GM19043 (cell line): ENCODE results near the gene CHST1.

ENCODE experiments used
- ATAC-seq: cut with Tn5 transposase; IDR thresholded peaks from one replicate; pipeline ENCODE4 v1.9.1; 2021; ENCODE audit warnings: low read depth; ENCODE audit not compliant: unreplicated experiment

CHST1 gene

DNA sequence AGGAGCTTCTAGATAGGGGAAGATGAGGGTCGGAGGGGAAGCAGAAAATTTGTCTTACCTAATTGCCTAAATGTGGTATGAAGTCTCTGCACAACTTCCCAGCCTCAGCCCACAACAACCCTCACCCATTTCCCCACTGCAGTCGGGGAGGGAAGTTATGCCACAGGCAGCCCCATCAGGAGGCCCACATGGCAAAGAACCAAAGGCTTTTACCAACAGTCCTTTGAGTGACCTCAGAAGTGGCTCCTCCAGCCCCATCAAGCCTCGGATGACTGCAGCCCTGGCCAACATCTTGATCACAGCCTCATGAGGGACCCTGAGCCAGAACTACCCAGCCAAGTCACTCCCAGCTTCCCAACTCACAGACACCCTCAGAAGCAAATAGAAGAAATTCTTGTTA lies 54.8 kb downstream of the CHST1 start:
- ATAC-seq, result no peak

DNA sequence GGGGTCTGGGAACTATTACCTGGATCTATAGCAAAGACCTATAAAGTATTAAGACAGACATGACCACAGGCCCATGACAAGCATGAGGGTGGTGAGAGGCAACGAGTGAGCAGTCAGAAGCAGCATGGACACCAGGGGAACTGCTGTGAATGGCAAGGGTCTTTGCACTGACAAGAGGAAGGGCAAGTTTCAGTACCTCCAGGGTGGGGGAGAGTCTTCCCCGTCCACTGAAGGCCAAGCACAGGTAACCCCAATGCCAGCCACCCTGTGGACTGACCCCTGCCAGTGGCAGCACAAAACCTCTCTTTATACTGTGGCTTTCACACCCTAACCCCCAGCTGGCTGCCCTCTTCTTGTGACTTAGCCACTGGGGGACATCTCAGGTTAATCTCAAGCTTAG lies 55.5 kb downstream of the CHST1 start:
- no peak for ATAC-seq

DNA sequence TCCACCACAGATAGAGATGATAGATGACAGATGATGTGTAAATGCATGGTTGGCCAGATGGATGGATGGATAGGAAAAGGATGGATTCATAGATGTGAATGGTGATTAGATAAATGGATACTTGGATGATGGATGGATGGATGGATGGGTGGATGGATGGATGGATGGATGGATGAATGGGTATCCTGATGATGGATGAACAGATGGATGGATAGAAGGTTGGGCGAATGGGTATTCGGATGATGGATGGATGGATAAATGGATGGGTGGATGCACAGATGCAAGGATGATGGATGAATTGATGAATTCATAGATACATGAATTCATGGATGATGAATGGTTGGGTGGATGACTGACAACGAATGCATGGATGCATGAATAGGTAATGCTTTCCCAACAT lies 56.1 kb downstream of the CHST1 start:
- no peak for ATAC-seq

DNA sequence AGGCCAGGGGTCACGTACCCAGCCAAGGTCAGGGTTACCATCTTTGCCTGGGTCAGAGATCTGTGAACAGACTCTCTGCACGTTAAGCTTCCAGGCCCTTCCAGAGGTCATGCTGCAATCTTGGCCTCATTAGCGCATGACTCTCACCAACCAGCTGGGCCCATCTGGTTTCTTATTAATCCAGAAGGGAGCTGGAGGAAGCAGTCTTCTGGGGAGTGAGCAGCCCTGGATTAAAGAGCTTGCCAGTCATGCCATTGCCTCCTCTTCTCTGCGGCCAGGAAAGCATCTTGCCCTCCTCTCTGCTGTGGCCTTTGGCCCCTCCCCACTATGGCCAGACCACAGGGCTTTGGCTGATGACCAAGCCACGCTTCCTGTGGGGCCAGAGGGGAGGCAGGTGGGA lies 57.4 kb downstream of the CHST1 start:
- ATAC-seq, result no peak

DNA sequence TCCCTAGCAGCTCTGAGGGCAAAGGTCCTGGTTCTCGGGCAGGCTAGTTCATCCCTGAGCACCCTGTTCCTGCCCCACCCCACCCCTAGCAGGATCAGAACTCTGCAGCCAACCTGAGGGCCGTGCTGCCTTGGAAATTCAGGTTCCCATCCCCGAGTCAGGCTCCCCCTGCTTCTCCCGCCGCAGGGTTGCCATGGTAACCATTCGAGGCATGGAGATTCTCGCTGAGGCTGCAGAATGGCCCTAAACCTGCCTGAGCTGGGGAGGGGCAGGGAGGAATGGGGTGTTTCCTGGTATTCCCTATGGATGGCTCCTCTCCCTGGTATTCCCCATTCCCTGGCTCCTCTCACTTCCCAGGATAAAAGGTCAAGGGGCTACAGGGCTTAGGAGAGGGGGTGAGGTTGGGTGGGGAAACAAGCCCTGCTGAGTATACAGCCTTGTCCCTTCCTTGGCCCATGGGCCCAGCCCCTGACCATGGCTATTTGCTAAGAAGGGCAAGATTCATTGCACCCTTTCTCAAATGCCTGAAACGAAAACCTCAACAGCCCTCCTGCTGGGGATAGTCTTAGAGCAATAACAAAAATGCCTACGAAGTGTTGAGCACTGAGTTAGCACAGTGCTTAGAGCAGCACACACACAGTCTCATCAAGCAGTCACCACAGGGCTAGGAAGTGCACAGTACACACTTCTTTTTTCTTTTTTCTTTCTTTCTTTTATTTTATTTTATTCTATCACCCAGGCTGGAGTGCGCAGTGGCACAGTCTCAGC lies 58.7 kb downstream of the CHST1 start:
- ATAC-seq, result no peak

DNA sequence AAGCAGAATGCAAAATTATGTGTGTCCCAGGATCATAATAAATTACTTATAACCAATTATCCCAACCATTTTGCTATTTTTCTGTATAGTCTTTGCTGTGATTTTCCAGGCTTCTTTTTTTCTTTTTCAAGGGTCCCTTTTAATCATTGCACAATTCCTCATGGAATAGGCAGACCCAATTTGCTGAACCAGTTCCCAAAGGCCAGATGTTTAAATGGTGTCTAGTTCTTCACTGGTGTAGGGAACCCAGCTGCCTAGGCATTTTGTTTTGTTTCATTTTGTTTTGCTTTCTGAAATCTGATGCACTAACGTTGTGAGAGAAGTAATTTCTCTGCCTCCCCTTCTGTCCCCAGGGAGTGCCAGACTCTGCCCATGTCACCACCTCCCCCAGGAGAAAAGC lies 60.4 kb downstream of the CHST1 start:
- no peak for ATAC-seq

DNA sequence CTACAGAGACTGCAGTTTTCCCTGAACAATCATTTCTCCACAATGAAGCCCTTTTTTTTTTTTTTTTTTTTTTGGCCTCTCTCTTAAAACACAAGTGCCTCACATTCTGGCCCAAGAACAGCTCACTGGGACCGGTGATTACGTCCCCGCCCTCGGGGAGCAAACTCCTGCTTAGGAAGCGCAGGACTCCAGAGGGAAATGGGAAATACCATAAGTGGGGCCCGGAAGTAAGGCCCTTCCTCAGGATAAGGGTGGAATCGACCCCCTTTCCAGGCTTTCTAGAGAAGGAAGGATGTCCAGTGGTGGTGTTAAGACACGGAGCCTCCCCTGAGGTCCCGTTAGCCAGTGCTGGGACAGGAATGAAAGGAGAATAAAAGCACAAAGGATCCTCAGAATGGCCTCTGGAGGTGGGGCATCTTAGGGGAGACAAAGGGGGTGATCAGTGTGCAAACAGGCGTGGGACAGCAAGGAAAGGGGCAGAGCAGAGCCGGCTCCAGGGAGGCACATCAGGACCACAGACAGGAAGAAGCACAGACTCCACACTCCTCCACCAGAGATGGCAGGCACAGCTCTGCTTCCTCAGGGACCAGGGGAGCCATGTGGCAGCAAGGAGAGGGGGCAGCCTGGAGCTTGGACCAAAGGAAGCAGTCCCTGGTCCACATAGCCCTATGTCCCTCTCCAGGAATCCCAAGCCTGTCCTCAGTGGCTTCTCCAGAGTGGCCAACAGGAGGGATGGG lies 61.3 kb downstream of the CHST1 start:
- ATAC-seq, result no peak

DNA sequence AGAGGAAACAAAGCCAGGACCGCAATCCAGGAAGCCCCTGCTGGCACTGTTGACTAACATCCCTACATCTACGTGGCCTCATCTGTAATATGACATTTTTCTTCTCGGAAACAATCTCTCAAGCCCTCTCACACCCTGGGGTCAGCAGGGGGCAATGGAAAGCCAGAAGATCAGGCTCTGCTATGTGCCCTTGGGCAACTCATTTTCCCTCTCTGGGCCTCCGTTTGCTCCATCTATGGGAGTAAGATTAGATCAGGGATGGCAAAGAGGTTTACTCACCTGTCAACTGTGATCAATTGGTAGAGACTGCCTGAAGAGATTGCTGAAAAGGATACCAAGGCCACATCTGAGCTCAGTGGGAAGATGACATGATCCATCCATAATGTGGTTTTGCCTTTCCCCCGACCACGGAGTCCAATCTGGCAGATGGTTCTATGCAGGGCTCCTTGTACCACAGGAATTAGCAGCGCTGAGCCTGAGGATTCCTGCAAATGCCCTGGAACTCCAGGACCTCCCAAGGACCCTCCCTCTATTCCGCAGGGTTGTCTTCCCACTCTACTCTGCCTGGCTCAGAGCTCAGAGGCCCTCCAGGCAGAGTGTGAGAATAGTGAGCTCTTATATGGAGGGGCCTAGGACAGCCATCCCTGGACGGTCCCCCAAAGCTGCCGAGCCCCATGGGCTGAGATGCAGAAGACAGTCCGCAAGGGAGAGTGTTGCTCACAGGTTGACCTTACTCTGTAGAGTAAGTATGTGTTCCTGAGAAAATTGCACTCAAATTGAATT lies 66.1 kb downstream of the CHST1 start:
- ATAC-seq, result no peak
